Stimulated activated CD4-positive, alpha-beta T cell treated with anti-CD3 and anti-CD28 coated beads, Interleukin-1b, Interleukin-23, amount 100 ng/mL, for 48 hours (primary cell): ENCODE data around the gene TIPIN.

Experiments
- DNase-seq: peaks from one replicate; pipeline ENCODE4 v3.0.0-alpha.2; 2020

Gene TIPIN

DNA sequence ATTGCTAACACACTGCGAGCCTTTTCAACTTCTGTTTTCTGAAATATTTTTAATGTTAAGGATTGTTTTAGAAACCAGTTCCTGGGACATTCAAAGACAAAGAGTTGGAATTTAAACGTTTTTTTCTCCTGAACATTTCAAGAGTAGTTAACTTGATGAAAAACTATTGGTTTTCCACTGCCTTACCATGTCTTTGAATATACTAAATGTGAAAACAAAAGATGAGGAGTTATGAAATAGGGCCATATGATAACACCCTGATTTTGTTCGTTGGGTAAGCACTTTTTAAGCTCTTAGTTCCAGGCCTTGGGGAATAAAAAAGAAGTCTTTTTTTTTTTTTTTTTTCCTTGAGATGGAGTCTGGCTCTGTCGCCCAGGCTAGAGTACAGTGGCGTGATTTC is 60.3 kb downstream of the TIPIN start:
- DNase-seq: no peak

GRCh38 chr15:66294932-66295235 is 61.6 kb downstream of the TIPIN start:
- DNase-seq: no peak

DNA sequence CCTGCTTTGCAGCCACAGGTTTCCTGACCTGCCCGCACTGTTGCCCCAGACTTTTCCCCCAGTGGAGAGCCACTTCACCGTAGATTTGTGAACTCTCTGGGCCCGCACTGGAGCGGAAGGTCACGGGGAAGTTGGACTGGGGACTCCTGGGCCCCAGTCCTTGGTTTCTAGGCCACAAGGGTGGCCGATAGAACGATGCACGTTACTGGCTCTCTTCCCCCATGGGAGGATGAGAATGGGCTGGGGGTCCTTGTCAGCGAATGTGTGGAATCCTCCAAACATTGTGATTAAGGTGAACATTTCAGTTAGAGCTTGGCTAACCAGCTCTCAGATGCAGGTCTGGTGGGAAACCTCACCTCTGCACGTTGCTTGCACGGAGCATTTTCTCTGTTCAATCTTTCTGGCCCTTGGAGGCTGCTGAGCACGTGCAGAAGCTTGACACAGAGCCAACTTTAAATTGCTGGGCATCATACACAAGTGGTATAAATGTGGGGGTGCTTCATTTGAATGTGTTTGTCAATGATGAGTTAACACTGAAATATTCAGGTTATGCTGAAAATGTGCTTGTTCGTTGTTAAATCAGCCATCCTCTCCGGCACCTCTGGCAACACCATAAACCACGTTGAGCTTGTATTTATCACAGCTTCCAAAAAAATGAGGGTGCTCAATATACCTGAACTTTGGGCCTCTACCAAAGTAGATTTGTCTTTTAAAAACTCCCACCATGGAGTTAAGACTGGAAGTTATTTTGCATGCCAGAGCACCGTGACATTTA is 62.1 kb downstream of the TIPIN start:
- peak; percentile 16 for DNase-seq

DNA sequence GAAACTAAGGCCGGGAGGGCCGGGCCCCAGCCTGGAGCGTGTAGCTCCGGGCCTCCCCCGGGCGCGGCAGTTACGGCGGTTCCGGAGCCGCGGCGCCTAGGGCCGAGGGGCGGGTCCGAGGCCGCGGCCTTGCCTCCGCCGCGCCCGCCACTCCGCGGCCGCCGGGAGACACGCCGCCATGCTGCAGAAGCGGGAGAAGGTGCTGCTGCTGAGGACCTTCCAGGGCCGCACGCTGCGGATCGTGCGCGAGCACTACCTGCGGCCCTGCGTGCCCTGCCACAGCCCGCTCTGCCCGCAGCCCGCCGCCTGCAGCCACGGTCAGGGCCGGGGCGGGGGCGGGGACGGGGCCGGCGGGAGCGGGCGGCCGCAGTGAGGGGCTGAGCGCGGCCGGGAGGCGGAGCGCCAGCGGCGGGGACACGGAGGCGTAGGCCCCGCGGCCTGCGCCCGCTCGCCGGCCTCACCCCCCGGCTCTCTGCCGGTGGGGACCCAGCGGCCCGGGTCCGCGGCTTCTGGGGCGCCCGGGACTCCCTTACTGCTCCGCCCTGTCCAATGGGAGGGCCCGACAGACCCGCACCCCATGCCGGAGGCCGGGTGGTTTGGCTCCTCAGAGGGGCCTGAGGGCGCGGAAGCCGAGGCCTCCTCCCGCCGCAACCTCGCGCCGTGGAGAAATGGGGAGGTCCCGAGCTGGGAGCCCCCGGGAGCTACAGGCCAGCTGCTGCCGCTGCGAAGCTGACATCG is 62.9 kb downstream of the TIPIN start, which contains the start of gene DIS3L:
TSS of gene DIS3L (plus strand) at position 150 of the 738 bp plus-strand sequence. CDS start at position 179, 29 bp downstream.
- peak; percentile 59 for DNase-seq

DNA sequence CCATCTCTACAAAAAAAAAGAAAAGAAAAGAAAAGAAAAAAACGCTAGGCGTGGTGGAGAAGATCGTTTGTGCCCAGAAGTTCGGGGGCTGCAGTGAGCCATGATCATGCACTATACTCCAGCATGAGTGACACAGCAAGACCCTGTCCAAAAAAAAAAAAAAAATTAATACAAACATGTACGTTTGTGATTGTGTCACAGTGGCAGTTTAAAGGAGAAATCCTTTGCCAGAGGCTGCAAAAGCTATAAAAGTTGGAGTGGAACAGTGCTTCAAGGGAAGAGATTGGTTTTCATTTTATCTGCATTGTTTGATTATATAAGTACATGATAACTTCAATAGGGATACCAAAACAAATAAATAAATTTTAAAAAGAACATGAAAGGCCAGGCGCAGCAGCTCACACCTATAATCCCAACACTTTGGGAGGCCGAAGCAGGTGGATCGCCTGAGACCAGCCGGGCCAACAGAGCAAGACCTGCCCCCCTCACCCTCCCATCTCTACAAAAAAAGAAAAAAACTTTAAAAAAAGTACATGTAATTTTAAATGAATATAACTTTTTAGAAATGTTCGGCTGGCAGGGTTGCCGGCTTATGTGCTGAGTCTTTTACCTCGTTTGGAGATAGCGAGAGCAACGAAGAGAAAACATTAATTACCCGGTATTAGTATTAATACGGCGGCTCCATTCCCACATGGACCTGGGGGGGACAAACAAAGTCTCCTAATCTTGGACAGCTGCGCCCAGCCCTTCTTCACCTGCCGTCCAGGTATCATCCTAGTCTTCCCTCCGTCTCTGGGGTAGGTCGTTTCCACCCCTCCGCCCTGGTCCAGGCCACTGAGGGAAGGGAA is 63.7 kb downstream of the TIPIN start:
- DNase-seq: no peak

DNA sequence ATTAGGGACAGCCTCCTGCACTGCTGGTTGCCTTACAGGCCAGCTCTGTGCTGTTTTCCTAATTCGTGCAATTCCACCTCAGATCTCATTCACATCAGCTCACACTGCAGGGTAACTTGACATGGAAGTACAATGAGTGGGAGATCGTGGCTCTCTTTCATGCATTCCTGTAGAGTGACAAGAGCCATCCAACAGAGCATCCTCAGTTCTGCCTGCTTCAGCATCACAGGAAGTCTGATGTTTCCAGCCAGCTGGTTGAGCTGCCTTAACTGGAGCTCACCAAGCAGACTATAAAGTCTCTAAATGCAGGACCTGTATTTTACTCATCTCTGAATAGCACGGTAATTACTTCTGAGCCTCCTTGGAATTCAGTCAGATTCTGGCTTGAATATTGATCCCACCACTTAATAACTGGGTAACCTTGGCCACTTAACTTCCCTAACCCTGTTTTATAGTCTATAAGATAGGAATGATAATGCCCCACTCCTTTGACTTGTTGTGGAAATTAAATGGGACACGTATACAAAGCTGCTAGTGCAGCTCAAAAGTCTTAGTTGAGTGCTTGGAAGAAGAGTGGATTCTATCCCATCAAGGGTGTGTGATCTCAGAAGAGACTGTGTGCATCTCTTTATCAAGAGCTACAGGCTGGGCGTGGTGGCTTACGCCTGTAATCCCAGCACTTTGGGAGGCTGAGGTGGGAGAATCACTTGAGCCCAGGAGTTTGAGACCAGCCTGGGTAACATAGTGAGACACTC is 64.5 kb downstream of the TIPIN start:
- no peak for DNase-seq

GRCh38 chr15:66290518-66290917 is 66.0 kb downstream of the TIPIN start:
- DNase-seq: no peak

GRCh38 chr15:66290007-66290406 is 66.5 kb downstream of the TIPIN start:
- no peak for DNase-seq

- DNase-seq: no peak
These were observed 67.8 kb downstream of the TIPIN start for GRCh38 chr15:66288551-66289185.

DNA sequence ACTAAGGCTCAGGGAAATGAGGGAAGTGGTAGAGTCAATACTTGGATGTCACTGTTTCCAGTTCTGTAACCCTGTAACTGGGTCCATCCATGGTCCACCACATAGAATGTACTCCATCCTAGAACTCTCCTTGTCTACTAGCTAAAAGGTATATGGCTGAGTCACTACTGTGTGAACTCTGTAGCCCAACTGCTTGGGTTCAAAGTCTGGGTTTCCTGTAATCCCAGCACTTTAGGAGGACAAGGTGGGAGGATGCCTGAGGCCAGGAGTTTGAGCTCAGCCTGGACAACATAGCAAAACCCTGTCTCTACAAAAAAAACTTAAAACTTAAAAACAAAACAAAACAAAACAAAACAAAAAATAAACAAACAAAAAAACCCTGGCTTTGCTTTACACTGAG is 68.4 kb downstream of the TIPIN start:
- DNase-seq: no peak

GRCh38 chr15:66287461-66288057 is 68.9 kb downstream of the TIPIN start:
- no peak for DNase-seq
